ENCODE results near the gene COA7.
"Not testable (repeated sequence)": the region's sequence is repeated elsewhere in the genome, so short reads cannot be mapped to it uniquely, and the experiment has no call there.

The COA7 gene

DNA sequence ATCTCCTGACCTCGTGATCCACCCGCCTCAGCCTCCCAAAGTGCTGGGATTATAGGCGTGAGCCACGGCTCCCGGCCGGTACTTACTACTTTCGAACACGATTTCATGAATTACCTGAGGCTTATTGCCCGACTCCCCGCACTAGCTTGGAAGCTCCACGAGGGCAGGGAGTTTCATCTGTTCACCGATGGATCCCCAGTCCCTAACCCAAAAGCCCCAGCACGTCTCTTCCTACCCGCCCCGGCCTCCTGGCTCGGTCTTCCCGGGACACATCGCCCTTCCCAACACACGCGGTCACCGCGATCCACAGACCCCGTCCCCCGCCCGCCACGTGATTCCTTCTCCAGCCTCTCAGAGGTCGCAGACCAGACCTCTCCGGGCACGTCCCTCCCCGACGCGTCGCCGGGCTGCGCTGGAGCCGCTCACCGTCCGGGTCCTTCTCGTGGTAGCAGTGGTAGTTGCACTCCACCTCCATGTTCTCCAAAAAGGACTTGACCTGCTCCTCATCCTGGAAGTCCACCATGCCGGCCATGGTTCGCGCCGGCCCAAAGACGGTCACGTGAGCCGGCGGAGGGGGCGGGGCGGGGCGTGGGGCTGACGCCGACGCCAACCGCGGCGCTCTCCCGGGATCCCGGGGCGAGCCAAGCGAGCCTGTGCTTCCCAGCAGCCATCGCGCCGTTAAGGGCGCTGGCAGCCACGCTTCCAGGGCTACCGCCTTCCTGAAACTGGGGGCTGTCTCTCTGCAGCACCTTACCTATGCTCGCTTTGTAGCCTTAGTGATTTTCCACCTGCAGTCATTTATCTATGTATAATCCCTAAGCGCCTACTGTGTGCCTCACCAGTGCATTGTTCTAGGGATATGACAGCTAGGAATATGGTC lies at the start of gene COA7:
Gene COA7, minus strand, starts transcription at position 553 of the 880 bp plus-strand sequence. Its CDS starts 21 bp downstream, at position 532.
- DNase-seq = peak; percentile 45

DNA sequence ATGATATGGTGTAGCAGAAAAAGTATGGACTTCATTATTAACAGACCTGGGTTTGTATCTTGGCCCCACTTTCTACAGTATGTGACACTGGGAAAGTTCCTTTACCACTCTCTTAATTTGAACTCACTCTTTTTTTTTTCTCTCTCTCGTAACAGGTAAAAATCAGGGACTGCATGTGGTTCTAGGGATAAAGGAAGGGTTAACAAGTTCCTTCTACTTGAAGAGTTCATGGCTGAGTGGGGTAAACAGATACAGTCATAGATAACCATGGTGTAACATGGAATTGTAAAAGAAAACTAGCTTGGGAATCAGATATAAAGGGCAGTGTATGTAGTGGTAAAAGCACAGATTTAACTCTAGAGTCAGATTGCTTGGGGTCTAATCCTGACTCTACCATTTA lies 49.3 kb upstream of the COA7 start:
- no peak for DNase-seq

DNA sequence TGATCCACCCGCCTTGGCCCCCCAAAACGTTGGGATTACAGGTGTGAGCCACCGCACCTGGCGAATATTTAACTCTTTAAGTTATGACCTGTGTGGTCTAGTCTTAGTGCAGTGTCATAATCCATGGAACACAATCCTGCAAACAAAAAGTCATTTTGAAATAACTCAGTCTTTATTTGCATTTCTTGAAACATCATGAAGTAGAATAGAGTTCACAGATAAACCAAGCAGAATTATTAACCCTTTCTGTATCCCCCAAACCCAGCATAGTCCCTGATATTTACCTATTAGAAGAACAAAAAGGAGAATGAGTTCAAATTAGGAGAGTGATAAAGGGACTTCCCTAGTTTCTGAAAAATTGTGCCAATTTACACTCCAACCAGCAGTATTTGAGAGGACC lies 48.0 kb upstream of the COA7 start:
- no peak for DNase-seq

DNA sequence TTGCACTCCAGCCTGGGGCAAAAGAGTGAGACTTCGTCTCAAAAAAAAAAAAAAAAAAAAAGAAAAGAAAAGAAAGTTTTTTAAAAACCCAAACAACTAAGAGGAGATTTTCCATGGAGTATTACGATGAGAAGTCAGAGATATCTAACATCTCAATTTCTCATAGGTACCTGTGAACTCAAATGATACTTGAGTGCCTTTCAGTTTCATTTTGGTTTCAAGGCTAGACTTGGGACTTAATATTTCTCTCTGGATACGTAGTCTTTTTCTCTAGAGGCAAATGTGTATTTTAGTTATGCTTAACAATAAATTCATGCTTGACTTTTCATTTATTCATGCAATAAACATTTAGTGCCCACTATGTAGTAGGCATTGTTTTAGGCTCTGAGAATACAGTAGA lies 43.1 kb upstream of the COA7 start:
- DNase-seq = no peak

DNA sequence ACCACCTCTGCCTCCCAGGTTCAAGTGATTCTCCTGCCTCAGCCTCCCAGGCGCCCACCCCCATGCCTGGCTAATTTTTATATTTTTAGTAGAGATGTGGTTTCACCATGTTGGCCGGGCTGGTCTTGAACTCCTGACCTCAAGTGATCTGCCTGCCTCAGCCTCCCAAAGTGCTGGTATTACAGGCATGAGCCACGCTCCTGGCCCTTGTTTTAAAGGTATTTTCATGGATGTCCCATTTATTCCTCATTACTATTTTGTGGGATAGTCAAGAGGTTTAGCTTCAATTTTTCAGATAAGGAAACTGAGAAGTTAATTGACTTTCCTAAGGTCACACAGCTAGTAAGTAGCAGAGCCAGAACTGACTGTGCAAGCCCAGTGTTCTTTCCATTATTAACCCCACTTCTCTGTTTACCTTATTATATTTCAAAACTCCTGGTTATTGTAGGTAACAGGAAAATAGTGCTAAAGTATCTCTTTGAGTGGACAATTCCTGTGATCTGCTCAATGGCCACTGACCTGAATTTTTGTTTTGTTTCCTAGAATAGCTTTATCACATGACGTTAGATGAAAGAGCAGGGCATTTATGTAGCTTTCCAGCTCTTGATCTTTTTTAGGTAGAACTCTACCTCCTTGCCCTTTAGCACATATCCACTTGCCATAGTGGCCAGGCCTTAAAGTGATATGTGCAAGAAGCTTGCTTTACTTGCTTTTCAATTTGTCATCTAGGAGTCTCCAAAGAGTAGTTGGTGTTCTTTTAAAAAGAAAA lies 41.7 kb upstream of the COA7 start:
- no peak for DNase-seq

DNA sequence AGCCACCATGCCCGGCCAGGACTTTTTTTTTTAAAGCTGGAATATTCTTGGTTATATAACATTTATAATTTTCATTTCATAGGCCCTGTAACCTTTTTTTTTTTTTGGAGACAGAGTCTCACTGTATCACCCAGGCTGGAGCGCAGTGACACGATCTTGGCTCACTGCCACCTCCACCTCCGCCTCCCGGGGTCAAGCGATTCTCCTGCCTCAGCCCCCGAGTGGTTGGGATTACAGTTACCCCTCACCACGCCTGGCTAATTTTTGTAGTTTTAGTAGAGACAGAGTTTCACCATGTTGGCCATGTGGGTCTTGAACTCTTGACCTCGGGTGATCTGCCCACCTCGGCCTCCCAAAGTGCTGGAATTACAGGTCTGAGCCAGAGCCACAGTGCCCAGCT lies 40.7 kb upstream of the COA7 start:
- no peak for DNase-seq

DNA sequence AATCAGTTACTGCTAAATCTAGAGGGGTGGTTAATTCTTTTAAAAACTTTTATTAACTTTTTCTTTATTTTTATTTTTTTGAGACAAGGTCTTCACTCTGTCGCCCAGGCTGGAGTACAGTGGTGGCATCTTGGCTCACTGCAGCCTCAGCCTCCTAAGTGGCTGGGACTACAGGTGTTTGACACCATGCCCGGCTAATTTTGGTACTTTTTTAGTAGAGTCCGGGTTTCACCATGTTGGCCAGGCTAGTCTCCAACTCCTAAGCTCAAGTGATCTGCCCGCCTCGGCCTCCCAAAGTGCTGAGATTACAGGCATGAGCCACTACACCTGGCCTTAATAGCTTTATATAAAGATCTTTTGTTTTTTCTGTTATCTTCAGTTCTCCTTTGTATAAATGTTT lies 40.0 kb upstream of the COA7 start:
- no peak for DNase-seq

DNA sequence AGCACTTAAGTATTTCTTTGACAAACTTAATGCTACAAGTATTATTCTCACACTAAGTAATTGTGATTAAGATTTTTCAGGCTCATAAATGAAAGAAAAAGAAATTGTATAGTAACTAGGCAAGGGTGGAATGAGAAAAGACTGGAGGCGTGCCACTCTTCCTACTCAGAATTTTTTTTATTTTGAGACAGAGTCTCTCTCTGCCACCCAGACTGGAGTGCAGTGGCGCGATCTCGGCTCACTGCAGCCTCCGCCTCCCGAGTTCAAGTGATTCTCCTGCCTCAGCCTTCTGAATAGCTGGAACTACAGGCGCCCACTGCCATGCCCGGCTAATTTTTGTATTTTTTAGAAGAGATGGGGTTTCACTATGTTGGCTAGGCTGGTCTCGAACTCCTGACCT lies 37.2 kb upstream of the COA7 start:
- DNase-seq = not testable (repeated sequence)

DNA sequence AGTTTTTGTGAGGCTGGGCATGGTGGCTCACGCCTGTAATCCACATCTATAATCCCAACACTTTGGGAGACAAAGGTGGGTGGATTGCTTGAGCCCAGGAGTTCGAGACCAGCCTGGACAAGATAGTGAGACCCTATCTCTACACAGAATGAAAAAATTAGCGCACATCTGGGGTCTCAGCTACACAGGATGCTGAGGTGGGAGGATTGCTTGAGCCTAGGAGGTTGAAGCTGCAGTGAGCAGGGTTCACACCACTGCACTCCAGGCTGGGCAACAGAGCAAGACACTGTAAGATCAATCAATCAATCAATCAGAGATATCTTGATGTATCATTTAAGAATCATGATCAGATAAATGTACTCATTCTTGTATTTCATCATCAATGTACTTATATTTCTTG lies 35.2 kb upstream of the COA7 start:
- no peak for DNase-seq

DNA sequence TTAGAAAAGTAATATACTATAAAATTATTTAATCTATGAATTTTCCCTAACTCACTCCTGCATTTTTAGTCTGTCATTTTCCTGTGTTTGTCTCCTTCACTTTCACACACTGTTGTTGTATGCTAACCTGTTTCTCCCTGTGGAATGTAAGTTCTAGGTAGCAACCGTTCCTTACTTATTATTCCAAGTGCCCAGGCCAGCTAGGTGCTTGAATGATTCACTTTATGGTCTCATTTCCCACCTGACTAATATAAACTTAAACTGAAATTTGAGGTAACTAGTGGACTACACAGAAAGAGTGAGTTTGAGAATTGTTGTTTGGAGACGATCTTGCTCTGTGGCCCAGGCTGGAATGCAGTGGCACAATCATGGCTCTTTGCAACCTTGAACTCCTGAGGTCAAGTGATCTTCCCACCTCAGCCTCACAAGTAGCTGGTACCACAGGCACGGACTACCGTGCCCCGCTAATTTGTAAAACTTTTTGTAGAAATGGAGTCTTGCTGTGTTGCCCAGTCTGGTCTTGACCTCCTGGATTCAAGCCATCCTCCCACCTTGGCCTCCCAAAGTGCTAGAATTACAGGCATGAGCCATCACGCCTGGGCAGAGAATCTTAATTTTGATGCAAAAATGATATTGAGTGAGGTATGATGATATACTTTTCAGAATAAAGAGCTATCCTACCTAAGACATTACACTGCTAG lies 30.0 kb upstream of the COA7 start:
- DNase-seq = no peak

DNA sequence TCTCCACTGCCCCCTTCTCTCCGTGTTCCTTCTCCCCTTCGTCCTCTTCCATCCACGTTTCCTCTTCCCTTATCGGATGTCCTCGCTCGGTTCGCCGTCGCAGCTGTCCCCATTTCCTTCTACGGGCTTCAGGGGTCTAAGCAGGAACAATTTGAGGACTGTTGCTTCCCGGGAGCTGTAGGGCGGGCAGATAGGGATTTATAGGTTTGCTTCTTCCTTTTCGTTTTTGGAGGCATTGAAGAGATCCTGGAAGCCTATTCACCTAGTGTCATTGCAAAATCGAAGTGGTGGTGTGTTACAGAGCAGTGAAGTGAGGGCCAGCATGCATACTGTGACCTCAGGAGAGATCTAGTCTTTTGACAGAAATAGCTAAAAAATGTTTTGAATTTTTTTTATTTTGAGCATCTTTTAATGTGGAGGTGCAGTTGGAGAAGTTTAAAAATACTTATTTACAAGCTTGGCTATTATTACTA lies 29.0 kb upstream of the COA7 start:
- no peak for DNase-seq

DNA sequence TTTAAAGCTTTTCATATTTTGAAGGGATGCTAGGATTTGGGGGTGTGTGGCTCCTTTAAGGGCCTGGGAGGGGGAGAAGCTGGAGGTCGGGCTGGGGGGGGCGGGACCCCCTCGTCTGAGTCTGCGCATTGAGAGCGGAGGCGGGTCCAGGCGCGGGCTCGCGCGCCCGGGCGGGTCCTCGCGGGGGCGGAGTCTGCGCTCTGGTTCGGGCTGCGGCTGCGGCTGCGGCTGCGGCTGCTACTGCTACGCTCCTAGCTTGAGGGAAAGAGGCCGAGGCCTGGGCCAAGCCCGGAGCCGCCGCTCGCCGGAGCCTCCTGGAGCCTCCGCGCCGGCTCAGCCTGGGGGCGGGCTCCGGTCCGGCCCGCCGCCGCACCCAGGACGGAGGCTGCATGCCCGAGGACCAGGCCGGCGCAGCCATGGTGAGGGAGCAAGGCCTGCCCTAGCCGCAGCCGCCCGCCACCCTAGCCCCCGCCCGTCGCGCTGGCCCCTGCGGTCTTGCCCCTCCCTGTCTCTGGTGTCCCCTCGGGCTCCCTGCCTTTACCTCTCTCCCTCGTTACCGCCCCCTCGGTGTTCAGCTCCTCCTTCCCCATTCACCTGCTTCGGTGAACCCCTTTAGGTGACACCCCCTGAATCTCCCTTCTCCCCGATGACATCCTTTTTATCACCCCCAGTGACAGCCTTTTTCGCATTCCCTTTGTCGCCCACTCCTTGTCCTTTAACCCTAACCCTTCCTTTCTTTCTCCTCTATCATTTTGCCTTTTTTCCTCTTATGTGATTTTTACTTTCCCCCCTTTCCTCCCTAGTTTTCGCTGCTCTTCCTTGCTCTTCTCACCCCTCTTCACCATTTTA lies 28.3 kb upstream of the COA7 start, which contains the start of gene ZYG11B:
Gene ZYG11B, plus strand, starts transcription at position 189 of the 849 bp plus-strand sequence. Its CDS starts 201 bp downstream, at position 390.
- DNase-seq = peak; percentile 83

DNA sequence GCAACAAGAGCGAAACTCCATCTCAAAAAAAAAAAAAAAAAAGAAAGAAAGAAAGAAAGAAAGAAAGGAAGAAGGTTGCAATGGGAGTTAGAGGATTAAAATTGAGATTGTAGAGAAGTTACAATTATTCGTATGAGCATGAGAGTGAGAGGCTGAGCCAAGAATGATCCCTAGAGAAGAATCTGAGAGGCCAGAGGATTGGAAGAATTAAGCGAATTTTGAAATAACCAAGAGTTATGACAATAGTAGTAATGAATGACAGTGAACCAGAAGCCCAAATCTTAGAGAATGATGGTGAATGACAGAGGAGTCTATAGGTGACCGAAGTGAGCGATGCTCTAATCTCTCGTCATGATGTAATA lies 27.7 kb upstream of the COA7 start:
- DNase-seq = no peak

DNA sequence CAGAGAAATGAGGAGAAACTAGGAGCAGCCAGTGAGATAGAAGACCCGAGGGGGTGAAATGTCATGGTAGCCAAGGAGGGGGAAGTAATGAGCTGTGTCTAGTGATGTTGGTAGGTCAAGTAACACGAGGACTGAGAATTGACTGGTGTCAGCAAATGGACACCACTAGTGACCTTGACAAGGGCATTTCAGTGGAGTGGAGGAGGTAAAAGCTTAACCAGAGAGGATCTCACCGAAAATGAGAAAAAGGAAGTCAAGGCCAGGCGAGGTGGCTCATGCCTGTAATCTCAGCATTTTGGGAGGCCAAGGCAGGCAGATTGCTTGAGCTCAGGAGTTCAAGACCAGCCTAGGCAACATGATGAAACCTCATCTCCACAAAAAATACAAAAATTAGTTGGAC lies 25.1 kb upstream of the COA7 start:
- no peak for DNase-seq

DNA sequence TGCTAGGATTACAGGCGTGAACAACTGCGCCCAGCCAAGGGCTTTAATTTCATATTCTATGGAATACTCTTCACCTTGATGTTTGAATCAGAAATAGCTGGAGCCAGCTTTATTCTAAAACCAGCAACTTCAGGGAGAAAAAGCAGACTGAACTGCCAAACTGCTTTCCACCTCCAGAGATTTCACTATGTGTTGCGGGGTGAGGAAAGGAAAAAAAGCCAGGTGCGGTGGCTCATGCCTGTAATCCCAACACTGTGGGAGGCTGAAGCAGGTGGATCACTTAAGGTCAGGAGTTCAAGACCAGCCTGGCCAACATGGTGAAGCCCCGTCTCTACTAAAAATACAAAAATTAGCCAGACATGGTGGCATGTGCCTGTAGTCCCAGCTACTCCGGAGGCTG lies 17.1 kb upstream of the COA7 start:
- not testable (repeated sequence) for DNase-seq

DNA sequence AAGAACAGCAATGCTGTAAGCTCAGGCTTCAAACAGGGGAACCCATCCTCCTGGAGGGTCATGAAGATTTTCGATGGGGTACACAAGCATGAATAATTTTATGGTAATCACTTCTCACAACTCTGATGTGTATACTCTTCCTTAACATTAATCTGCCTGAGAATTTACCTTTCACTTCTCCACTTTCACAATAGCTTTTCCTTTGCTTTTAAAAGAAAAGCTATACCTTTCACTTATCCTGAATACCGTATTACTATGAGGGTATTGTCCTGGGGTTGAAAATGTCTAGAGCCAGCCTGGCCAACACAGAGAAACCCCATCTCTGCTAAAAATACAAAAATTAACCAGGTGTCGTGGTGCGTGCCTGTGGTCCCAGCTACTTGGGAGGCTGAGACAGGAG lies 15.4 kb upstream of the COA7 start:
- no peak for DNase-seq

DNA sequence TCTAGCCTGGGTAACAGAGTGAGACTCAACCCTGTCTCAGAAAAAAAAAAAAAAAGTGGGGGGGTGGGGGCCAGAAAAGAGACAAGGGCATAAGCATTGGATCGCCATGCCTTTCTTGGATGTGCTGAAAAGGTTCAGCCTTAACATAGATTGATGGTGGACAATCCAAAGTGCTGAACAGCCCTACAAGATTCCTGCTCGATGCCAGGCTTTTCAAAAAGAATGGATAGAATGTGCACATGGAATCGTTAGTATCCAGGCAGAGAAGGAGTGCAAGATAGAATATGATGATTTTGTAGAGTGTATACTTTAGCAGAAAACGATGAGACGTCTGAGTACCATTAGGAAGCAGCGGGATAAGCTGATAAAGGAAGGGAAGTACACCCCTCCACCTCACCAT lies 10.9 kb upstream of the COA7 start:
- no peak for DNase-seq

DNA sequence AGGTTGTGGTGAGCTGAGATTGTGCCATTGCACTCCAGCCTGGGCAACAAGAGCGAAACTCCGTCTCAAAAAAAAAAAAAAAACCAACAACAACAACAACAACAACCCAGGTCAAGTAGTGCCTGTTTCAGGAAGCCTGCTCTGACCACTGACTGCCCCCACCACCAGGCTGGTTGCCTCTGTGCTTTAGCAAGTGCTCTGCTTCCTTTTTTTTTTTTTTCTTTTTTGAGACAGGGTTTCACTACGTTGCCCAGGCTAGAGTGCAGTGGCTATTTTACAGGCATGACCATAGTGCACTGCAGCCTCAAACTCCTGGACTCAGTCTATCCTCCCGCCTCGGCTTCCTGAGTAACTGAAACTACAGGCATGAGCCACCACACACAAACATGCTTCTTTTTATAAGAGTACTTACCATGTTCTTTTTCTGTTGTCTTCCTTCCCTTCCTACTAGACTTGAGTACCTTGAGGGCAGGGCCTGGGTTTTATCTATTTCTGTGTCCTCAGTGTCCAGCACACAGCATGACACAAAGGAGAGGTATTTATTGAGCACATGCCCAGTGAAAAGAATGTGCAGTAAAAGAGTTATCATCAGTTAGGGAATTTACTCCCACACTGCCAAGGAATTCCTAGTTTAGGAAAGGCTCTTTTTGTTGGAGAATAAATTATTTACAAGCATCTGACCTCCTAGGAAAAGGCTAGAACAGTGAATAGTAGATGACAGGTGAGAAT lies 9.9 kb upstream of the COA7 start:
- no peak for DNase-seq

DNA sequence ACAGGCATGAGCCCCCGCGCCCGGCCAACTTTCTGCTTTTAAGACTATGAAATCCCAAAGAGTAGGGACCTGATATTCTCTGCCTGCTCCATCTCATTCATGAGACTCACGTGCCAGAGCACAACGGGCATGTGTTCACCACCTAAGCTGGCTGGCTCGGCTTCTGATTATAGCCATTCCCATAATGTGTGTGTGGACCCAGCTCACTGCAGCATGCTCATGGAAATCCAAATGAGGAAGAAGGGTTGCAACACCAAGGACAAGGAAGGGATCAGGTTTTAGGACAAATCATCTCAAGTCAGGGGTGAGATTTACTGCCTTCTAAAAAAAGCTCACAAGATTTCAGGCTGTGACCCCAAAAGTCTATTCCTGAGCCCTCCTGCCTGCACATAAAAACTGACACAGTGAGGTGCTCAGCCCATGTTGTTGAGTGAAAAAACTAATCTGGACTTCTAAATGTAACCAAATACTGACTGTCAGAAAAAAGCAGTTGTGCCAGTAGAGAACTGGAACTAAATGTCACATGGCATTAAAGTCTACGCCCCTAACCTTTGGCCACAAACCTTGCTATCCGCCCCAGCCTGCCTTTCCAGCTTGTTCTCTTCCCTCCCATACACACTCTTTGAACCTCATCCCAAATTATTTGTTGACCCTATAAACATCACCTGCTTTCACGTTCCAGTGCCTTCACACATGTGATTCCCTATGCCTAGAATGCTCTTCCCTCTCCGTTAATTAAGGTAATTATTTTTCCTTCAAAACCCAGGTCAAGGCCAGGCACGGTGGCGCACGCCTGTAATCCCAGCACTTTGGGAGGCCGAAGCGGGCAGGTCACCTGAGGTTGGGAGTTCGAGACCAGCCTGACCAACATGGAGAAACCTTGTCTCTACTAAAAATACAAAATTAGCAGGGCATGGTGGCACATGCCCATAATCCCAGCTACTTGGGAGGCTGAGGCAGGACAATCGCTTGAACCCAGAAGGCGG lies 9.1 kb upstream of the COA7 start:
- DNase-seq = no peak

DNA sequence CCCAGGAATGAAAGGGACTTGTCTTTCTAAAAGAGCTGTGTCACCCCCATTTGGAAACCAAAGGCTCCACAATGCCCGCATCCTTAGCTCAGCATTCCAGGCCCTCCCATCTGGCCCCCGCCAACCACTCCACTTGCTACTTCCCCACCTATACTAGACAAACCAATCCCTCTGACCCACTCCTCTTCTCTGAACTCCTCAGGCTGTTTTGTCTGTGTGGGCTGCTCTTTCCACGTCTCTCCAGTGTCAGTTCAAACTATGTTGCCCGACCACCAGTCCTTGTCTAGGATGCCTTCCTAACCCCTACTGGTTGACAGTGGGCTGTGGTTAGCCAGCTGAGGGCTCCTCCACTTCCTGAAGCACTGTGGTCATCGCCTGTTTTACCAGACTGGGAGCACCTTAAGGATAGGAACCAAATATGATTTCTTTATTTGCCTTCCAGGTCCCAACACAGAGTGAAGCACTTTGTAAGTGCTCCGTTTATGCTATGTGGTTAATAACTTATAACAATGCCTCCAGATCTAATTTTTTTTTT lies 8.1 kb upstream of the COA7 start:
- DNase-seq = no peak

Data from GOT3 (cell line).